ENCODE data around the gene GVQW3. TPM values are rescaled to one million over a fixed set of nuclear protein-coding genes. Genes with fewer than 3 reads are reported as not detected.

The GVQW3 gene
- polyA plus RNA-seq, 1 donor (not counting 4 experiments of a cell fraction or from before 2014, with no cell fraction given) = 0.80 TPM

GRCh38 chr11:76368490-76368889, 12.6 kb upstream of the GVQW3 start:
- no peaks in the 10 kb centered on the region for H3K9me1 ChIP-seq (ENCODE audit: control insufficient read depth, extremely low read depth, insufficient read depth, low read length)
- H3K27me3 ChIP-seq (ENCODE audit: control insufficient read depth, extremely low read depth, insufficient read depth, low read length) = no peaks in the 10 kb centered on the region
- H3K9me3 ChIP-seq (ENCODE audit: control insufficient read depth, low read depth, low read length) = no peaks in the 10 kb centered on the region
- H3K79me2 ChIP-seq (ENCODE audit: control insufficient read depth, insufficient read depth, low read length) = peaks cover 78% of the 10 kb centered on the region
- H3K4me1 ChIP-seq (ENCODE audit: control insufficient read depth, extremely low read depth, insufficient read depth, low read length) = peaks cover 9% of the 10 kb centered on the region
- H4K20me1 ChIP-seq (ENCODE audit: control insufficient read depth, extremely low read depth, insufficient read depth, low read length) = peaks cover 6% of the 10 kb centered on the region
- no peak overlapping the region for H2AFZ ChIP-seq (ENCODE audit: control insufficient read depth, low read length)
- no peak overlapping the region for H3K4me2 ChIP-seq (ENCODE audit: control insufficient read depth, extremely low read depth, insufficient read depth, low read depth, low read length)
- FAIRE-seq = no peak
- TF ChIP-seq EZH2 (IDR thresholded peaks at IDR 0.05; ENCODE audit: low read length) (no peak), CTCF (optimal IDR thresholded peaks at IDR 0.05 in 1 of 3, IDR thresholded peaks at IDR 0.05 in 1 of 3, conservative IDR thresholded peaks at IDR 0.05 in 1 of 3; ENCODE audit: extremely low read depth in 1 of 3, insufficient read depth in 2 of 3, low read length in 3 of 3) (no peak)
- no peak overlapping the region for H3K27ac ChIP-seq (ENCODE audit: control insufficient read depth, insufficient read depth, low read length)
- no peak overlapping the region for H3K9ac ChIP-seq (ENCODE audit: control insufficient read depth, extremely low read depth, insufficient read depth, low read length)
- DNase-seq (ENCODE audit: low read depth, low spot score) = no peak
- H3K4me3 ChIP-seq (ENCODE audit: control insufficient read depth in 2 of 3, extremely low read depth in 1 of 3, insufficient read depth in 2 of 3, low read depth in 1 of 3, low read length in 3 of 3) = no peak overlapping the region
- dilution Hi-C loops (cut with MboI; ENCODE audit: extremely low pct_ligation_motif_present, low sequenced_read_pairs) = no loop called here
- H3K36me3 ChIP-seq (ENCODE audit: control insufficient read depth in 2 of 2, extremely low read depth in 1 of 2, insufficient read depth in 2 of 2, low read length in 2 of 2) = no peaks in the 10 kb centered on the region

- no peaks in the 10 kb centered on the region for H3K9me1 ChIP-seq (ENCODE audit: control insufficient read depth, extremely low read depth, insufficient read depth, low read length)
- H3K79me2 ChIP-seq (ENCODE audit: control insufficient read depth, insufficient read depth, low read length) = peaks cover 86% of the 10 kb centered on the region
- no peak overlapping the region for H3K9ac ChIP-seq (ENCODE audit: control insufficient read depth, extremely low read depth, insufficient read depth, low read length)
- no peak overlapping the region for H2AFZ ChIP-seq (ENCODE audit: control insufficient read depth, low read length)
- no peaks in the 10 kb centered on the region for H3K27me3 ChIP-seq (ENCODE audit: control insufficient read depth, extremely low read depth, insufficient read depth, low read length)
- no peaks in the 10 kb centered on the region for H3K9me3 ChIP-seq (ENCODE audit: control insufficient read depth, low read depth, low read length)
- H4K20me1 ChIP-seq (ENCODE audit: control insufficient read depth, extremely low read depth, insufficient read depth, low read length) = peaks cover 6% of the 10 kb centered on the region
- peaks cover 9% of the 10 kb centered on the region for H3K4me1 ChIP-seq (ENCODE audit: control insufficient read depth, extremely low read depth, insufficient read depth, low read length)
- FAIRE-seq (no peak), DNase-seq (ENCODE audit: low read depth, low spot score) (no peak)
- H3K4me3 ChIP-seq (ENCODE audit: control insufficient read depth in 2 of 3, extremely low read depth in 1 of 3, insufficient read depth in 2 of 3, low read depth in 1 of 3, low read length in 3 of 3) = no peak overlapping the region
- TF ChIP-seq CTCF (optimal IDR thresholded peaks at IDR 0.05 in 1 of 3, IDR thresholded peaks at IDR 0.05 in 1 of 3, conservative IDR thresholded peaks at IDR 0.05 in 1 of 3; ENCODE audit: extremely low read depth in 1 of 3, insufficient read depth in 2 of 3, low read length in 3 of 3) (no peak), EZH2 (IDR thresholded peaks at IDR 0.05; ENCODE audit: low read length) (no peak)
- no peak overlapping the region for H3K4me2 ChIP-seq (ENCODE audit: control insufficient read depth, extremely low read depth, insufficient read depth, low read depth, low read length)
- dilution Hi-C loops (cut with MboI; ENCODE audit: extremely low pct_ligation_motif_present, low sequenced_read_pairs) = no loop called here
- H3K27ac ChIP-seq (ENCODE audit: control insufficient read depth, insufficient read depth, low read length) = no peak overlapping the region
- no peaks in the 10 kb centered on the region for H3K36me3 ChIP-seq (ENCODE audit: control insufficient read depth in 2 of 2, extremely low read depth in 1 of 2, insufficient read depth in 2 of 2, low read length in 2 of 2)
These were observed 11.7 kb upstream of the GVQW3 start for GRCh38 chr11:76369406-76369805.
